Measurements from ENCODE around the gene LGALS7.

DNA sequence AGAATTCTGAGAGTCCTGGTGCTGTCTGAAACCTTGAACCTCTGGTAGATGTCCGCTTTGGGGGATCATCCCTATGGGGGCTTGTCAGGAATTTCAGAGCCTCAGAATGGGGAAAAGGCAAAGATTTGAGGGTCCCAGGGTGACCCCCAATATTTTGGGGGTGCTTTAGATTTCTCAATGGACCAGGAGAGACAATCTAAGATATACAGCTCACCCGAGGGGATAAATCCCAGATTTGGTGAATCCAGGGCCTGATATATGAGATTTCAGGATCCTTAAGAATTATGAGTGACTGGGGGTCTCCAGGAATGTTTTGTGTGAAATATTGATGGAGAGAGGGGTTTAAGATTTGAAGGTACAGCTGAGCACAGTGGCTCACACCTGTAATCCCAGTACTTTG lies 32.4 kb downstream of the LGALS7 start:
- TF ChIP-seq, protein P1, sequence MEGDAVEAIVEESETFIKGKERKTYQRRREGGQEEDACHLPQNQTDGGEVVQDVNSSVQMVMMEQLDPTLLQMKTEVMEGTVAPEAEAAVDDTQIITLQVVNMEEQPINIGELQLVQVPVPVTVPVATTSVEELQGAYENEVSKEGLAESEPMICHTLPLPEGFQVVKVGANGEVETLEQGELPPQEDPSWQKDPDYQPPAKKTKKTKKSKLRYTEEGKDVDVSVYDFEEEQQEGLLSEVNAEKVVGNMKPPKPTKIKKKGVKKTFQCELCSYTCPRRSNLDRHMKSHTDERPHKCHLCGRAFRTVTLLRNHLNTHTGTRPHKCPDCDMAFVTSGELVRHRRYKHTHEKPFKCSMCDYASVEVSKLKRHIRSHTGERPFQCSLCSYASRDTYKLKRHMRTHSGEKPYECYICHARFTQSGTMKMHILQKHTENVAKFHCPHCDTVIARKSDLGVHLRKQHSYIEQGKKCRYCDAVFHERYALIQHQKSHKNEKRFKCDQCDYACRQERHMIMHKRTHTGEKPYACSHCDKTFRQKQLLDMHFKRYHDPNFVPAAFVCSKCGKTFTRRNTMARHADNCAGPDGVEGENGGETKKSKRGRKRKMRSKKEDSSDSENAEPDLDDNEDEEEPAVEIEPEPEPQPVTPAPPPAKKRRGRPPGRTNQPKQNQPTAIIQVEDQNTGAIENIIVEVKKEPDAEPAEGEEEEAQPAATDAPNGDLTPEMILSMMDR (IDR thresholded peaks at IDR 0.05) = no peak
- no peak for TF ChIP-seq POLR2A (IDR thresholded peaks at IDR 0.05)
